HepG2 (cell line): ENCODE measurements around the gene NMNAT1.

Experiments used
- CTCF ChIP-seq: sonication (generic); formaldehyde crosslinking; IDR thresholded peaks from 2 replicates; pipeline ENCODE4 v1.5.0; 2020; ENCODE audit warnings: mild to moderate bottlenecking, missing genetic modification reagents, moderate library complexity
- IKZF4 ChIP-seq: sonication (generic); formaldehyde crosslinking; IDR thresholded peaks from 2 replicates; pipeline ENCODE4 v1.5.1; 2020; ENCODE audit warnings: borderline replicate concordance, mild to moderate bottlenecking, low read depth, missing genetic modification reagents; ENCODE audit errors: not compliant biosample characterization
- PRPF4 ChIP-seq: fragments of 200-400 bp; formaldehyde crosslinking; IDR thresholded peaks from 2 replicates; pipeline ENCODE4 v1.6.1; 2016; ENCODE audit warnings: low read length, low read depth; ENCODE audit not compliant: poor library complexity, severe bottlenecking
- ZNF431 ChIP-seq: sonication (generic); formaldehyde crosslinking; IDR thresholded peaks from 2 replicates; pipeline ENCODE4 v1.9.0; 2022; ENCODE audit warnings: missing genetic modification reagents, low read depth, mild to moderate bottlenecking, borderline replicate concordance
- ZSCAN29 ChIP-seq: sonication (generic); formaldehyde crosslinking; conservative IDR thresholded peaks from 2 replicates; pipeline ENCODE4 v1.4.0; 2020; ENCODE audit warnings: mild to moderate bottlenecking, missing genetic modification reagents
- TF ChIP-seq, protein P1 (sequence below), 2 experiments: sonication (generic) in 1 of 2; formaldehyde crosslinking in 1 of 2; IDR thresholded peaks; 2 replicates each; pipeline versions ENCODE4 v1.5.1 to v1.6.1; 2011 to 2020; ENCODE audit warnings: borderline replicate concordance in 1 of 2, low read depth in 1 of 2, low read length in 1 of 2, mild to moderate bottlenecking in 1 of 2, missing genetic modification reagents in 1 of 2, moderate library complexity in 1 of 2

DNA sequence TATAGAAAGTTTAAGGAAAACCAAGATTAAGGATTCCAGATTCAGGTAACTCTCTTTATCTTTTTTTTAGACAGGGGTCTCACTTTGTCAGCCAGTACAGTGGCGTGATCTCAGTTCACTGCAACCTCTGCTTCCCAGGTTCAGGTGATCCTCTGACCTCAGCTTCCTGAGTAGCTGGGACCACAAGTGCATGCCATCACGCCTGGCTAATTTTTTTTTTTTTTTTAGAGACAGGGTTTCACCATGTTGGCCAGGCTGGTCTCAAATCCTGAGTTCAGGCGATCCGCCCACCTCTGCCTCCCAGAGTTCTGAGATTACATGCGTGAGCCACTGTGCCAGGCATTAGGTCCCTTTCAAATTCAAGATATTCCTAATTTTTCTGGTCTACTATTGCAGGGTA is 16.0 kb upstream of the NMNAT1 start:
- TF ChIP-seq CTCF (CRISPR knock-in tag) (no peak), ZSCAN29 (no peak), PRPF4 (no peak), ZNF431 (CRISPR knock-in tag) (no peak), IKZF4 (CRISPR knock-in tag) (no peak)
- TF ChIP-seq, protein P1, sequence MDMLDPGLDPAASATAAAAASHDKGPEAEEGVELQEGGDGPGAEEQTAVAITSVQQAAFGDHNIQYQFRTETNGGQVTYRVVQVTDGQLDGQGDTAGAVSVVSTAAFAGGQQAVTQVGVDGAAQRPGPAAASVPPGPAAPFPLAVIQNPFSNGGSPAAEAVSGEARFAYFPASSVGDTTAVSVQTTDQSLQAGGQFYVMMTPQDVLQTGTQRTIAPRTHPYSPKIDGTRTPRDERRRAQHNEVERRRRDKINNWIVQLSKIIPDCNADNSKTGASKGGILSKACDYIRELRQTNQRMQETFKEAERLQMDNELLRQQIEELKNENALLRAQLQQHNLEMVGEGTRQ (IDR thresholded peaks at IDR 0.05; ENCODE audit: low read depth, low read length), result no peak
- TF ChIP-seq, protein P1 (CRISPR knock-in tag; IDR thresholded peaks at IDR 0.05; ENCODE audit: borderline replicate concordance), result no peak
